K562 (cell line): ENCODE measurements around the gene GLIPR1. TPM values are rescaled to one million over a fixed set of nuclear protein-coding genes. Genes with fewer than 3 reads are reported as not detected.

Experiments
- ATAC-seq: fragments of 200-7000 bp; cut with Tn5 transposase; 3 replicates; pipeline ENCODE4 v1.9.1; 2020; ENCODE audit warnings: moderate library complexity
- Bru-seq: library from RNA; stranded (reverse); fragments of 400-500 nt; gene quantifications from one replicate; lab custom pipeline; 2021; lab: Mats Ljungman, UMichigan
- BruChase-seq, 2 experiments: library from RNA; stranded (reverse); fragments of 400-500 nt; gene quantifications; one replicate each; lab custom pipeline; 2021; lab: Mats Ljungman, UMichigan
- BruUV-seq: library from RNA; stranded (reverse); fragments of 400-500 nt; replicated peaks from 2 replicates; lab custom pipeline; 2021; lab: Mats Ljungman, UMichigan
- CTCF ChIA-PET: fragments of 300-600 bp; formaldehyde crosslinking; extraction: SDS; loops from one replicate; lab custom pipeline; 2021; ENCODE audit warnings: low intra/inter-chr PET ratio; lab: Yijun Ruan, JAX
- POLR2A ChIA-PET: fragments of 300-600, 350-650 bp; sonication (Branson Sonifier 250); formaldehyde crosslinking; extraction: SDS; loops from one replicate; lab custom pipeline; 2021; ENCODE audit warnings: antibody characterized with exemption, inconsistent platforms; lab: Yijun Ruan, JAX
- DNase-seq, 4 experiments: peaks; one replicate each; pipeline versions ENCODE4 v3.0.0 to v3.0.0-alpha.2; 2011 to 2018; ENCODE audit warnings: low spot score in 3 of 4, mixed read lengths in 3 of 4; ENCODE audit errors: extremely low read depth in 1 of 4
- FAIRE-seq: peaks from 2 replicates; lab custom pipeline; 2011; peaks lifted over from hg19 to GRCh38; lab: Jason Lieb, UNC
- H2AFZ ChIP-seq: 2 replicates; pipeline ENCODE4 v1.6.0; 2011; ENCODE audit warnings: low read depth, low read length, control low read depth, inconsistent platforms
- H3K27ac ChIP-seq: fragments of 200-600 bp; 3 replicates; pipeline ENCODE4 v1.8.0; 2011; ENCODE audit warnings: low read depth, mild to moderate bottlenecking, control low read depth, inconsistent platforms, low read length, moderate library complexity, mixed read lengths; ENCODE audit errors: extremely low read depth
- H3K27me3 ChIP-seq, 2 experiments: fragments of 300-600 bp in 1 of 2; 2 replicates in 1 of 2; 3 replicates in 1 of 2; pipeline versions ENCODE4 v1.6.0 to v1.8.0; 2011; ENCODE audit warnings: inconsistent platforms in 2 of 2, low read length in 2 of 2, mild to moderate bottlenecking in 1 of 2, mixed read lengths in 1 of 2, moderate library complexity in 1 of 2; ENCODE audit not compliant: control insufficient read depth in 2 of 2, insufficient read depth in 2 of 2
- H3K36me3 ChIP-seq: fragments of 300-600 bp; 3 replicates; pipeline ENCODE4 v1.8.0; 2011; ENCODE audit warnings: mild to moderate bottlenecking, low read length, inconsistent platforms; ENCODE audit not compliant: control insufficient read depth, insufficient read depth
- H3K4me1 ChIP-seq, 2 experiments: fragments of 200-600 bp in 1 of 2; replicated peaks in 1 of 2; 2 replicates in 1 of 2; 3 replicates in 1 of 2; pipeline versions ENCODE4 v1.5.1 to v1.8.0; 2011; ENCODE audit warnings: inconsistent platforms in 2 of 2, low read length in 2 of 2, mild to moderate bottlenecking in 1 of 2, mixed read lengths in 1 of 2, moderate library complexity in 1 of 2; ENCODE audit not compliant: control insufficient read depth in 2 of 2, insufficient read depth in 2 of 2
- H3K4me2 ChIP-seq: 2 replicates; pipeline ENCODE4 v1.6.1; 2011; ENCODE audit warnings: low read length, control low read depth, inconsistent platforms, mixed read lengths; ENCODE audit not compliant: insufficient read depth
- H3K4me3 ChIP-seq: fragments of 200-600 bp; sonication (generic), shearing (Covaris generic); 2 replicates; pipeline ENCODE4 v1.5.1; 2016; ENCODE audit warnings: control low read depth, inconsistent platforms
- H3K79me2 ChIP-seq: fragments of 200-600 bp; 3 replicates; pipeline ENCODE4 v1.8.0; 2011; ENCODE audit warnings: low read length, inconsistent platforms; ENCODE audit not compliant: control insufficient read depth, insufficient read depth
- H3K9ac ChIP-seq, 2 experiments: 2 replicates each; pipeline versions ENCODE4 v1.6.0 to v1.6.1; 2011; ENCODE audit warnings: low read depth in 2 of 2, low read length in 2 of 2, control low read depth in 1 of 2, inconsistent platforms in 1 of 2, mild to moderate bottlenecking in 1 of 2, mixed read lengths in 1 of 2; ENCODE audit not compliant: insufficient read depth in 1 of 2
- H3K9me1 ChIP-seq: one replicate; pipeline ENCODE4 v1.6.0; 2011; ENCODE audit warnings: inconsistent platforms, mild to moderate bottlenecking, low read length, moderate library complexity; ENCODE audit not compliant: control insufficient read depth, insufficient read depth
- H3K9me3 ChIP-seq: replicated peaks from 2 replicates; pipeline ENCODE4 v1.5.1; 2011; ENCODE audit warnings: low read depth, low read length, inconsistent platforms; ENCODE audit not compliant: control insufficient read depth, insufficient read depth
- H4K20me1 ChIP-seq: replicated peaks from 2 replicates; pipeline ENCODE4 v1.6.1; 2011; ENCODE audit warnings: low read length, inconsistent platforms, mixed read lengths; ENCODE audit not compliant: control insufficient read depth, insufficient read depth
- ATF7 ChIP-seq: fragments of 450-650 bp; IDR thresholded peaks from 2 replicates; pipeline ENCODE4 v1.7.1; 2014; ENCODE audit warnings: mild to moderate bottlenecking, moderate library complexity
- BACH1 ChIP-seq: fragments of 200-800 bp; sonication (Bioruptor generic); IDR thresholded peaks from 2 replicates; pipeline ENCODE4 v1.6.1; 2016; ENCODE audit warnings: missing genetic modification characterization, missing compliant biosample characterization
- CEBPG ChIP-seq, 3 experiments: fragments of 200-800 bp in 1 of 3; sonication (Bioruptor generic) in 1 of 3; sonication (generic) in 1 of 3; formaldehyde crosslinking in 1 of 3; IDR thresholded peaks in 2 of 3; conservative IDR thresholded peaks in 1 of 3; 2 replicates each; pipeline versions ENCODE4 v1.6.1 to v1.8.0; 2016 to 2022; ENCODE audit warnings: missing compliant biosample characterization in 2 of 3, missing genetic modification characterization in 2 of 3, mild to moderate bottlenecking in 1 of 3, missing genetic modification reagents in 1 of 3
- CTBP1 ChIP-seq: fragments of 450-650 bp; IDR thresholded peaks from 2 replicates; pipeline ENCODE4 v1.6.1; 2016; ENCODE audit warnings: borderline replicate concordance
- MECOM ChIP-seq: fragments of 250-450 bp; sonication (Bioruptor Pico); IDR thresholded peaks from 2 replicates; pipeline ENCODE4 v1.8.0; 2022; ENCODE audit warnings: inconsistent platforms
- MYNN ChIP-seq, 2 experiments: sonication (generic); formaldehyde crosslinking in 1 of 2; IDR thresholded peaks; 2 replicates each; pipeline versions ENCODE4 v1.5.0 to v1.6.1; 2016 to 2020; ENCODE audit warnings: antibody characterized with exemption in 1 of 2, missing genetic modification reagents in 1 of 2
- PHF8 ChIP-seq: fragments of 200-600 bp; sonication (generic); IDR thresholded peaks from 2 replicates; pipeline ENCODE4 v1.6.1; 2012; ENCODE audit warnings: mixed run types, mild to moderate bottlenecking, inconsistent platforms, low read length, moderate library complexity, borderline replicate concordance
- POLR2H ChIP-seq: IDR thresholded peaks from 2 replicates; pipeline ENCODE4 v1.6.1; 2016; ENCODE audit warnings: missing genetic modification characterization, low read depth, mild to moderate bottlenecking, control low read depth, missing compliant biosample characterization, moderate library complexity
- RHOXF2B ChIP-seq: fragments of 250-450 bp; sonication (Bioruptor Pico); conservative IDR thresholded peaks from 2 replicates; pipeline ENCODE4 v1.5.1; 2021
- SRF ChIP-seq, 2 experiments: fragments of 250-450, 450-650 bp in 1 of 2; sonication (Bioruptor Pico) in 1 of 2; sonication (generic) in 1 of 2; formaldehyde crosslinking; IDR thresholded peaks; 2 replicates each; pipeline versions ENCODE4 v1.5.0 to v1.5.1; 2020 to 2022; ENCODE audit warnings: mild to moderate bottlenecking in 1 of 2, missing genetic modification reagents in 1 of 2
- ZNF24 ChIP-seq: fragments of 450-650 bp; IDR thresholded peaks from 2 replicates; pipeline ENCODE4 v1.6.1; 2016
- ZNF311 ChIP-seq: fragments of 250-450 bp; sonication (Bioruptor Pico); IDR thresholded peaks from 2 replicates; pipeline ENCODE4 v1.4.0; 2020; ENCODE audit warnings: mild to moderate bottlenecking, moderate library complexity
- WGBS: fragments of 100-300 bp; shearing (Covaris generic); methylation state at CpG from one replicate; pipeline ENCODE4 v1.1.6; 2016; ENCODE audit warnings: low coverage, mixed read lengths; ENCODE audit not compliant: insufficient coverage; ENCODE audit errors: missing lambda C conversion rate; 5-methylcytosine and 5-hydroxymethylcytosine counted together
- in situ Hi-C: fragments of 300-500 bp; cut with MboI; formaldehyde crosslinking; loops from 4 replicates; pipeline ENCODE4 v1.15.0; 2018; ENCODE audit warnings: inconsistent platforms, mixed read lengths
- intact Hi-C: fragments of 100-400 bp; cut with micrococcal nuclease; formaldehyde crosslinking; loops from 2 replicates; pipeline ENCODE4 v1.14.2; 2022
- long read RNA-seq, 3 experiments: library from polyadenylated mRNA in 2 of 3; library from RNA in 1 of 3; unstranded in 2 of 3; stranded (forward) in 1 of 3; transcript quantifications; one replicate each; pipeline ENCODE4 v2.0.0, GENCODE V29; 2019 to 2022
- polyA minus RNA-seq, 3 experiments: library from RNA; depleted of rRNA, polyadenylated mRNA; stranded (reverse); fragments of >200 nt; gene quantifications; 2 replicates each; pipeline ENCODE4 v1.2.3, GENCODE V29; 2011
- polyA plus RNA-seq, 8 experiments: library from polyadenylated mRNA; depleted of rRNA in 4 of 8; stranded (reverse) in 5 of 8; unstranded in 3 of 8; fragments of >200 nt; fragmentation: Nextera tagmentation in 2 of 8; fragmentation: Illumina TruSeq in 1 of 8; extraction: Ambion mirVana in 2 of 8; extraction: Trizol in 1 of 8; gene quantifications; 2 replicates each; pipeline versions ENCODE4 v1.2.1 to v1.2.3, GENCODE V29; 2011 to 2014; ENCODE audit warnings: inconsistent platforms in 1 of 8, missing spikeins in 1 of 8
- total RNA-seq, 7 experiments: library from RNA; depleted of rRNA in 6 of 7; stranded (reverse); fragments of >200 nt in 6 of 7; fragmentation: Illumina TruSeq in 2 of 7; extraction: Trizol in 2 of 7; gene quantifications; 2 replicates each; pipeline versions ENCODE4 v1.2.1 to v1.2.3, GENCODE V29; 2011 to 2021; ENCODE audit warnings: low replicate concordance in 1 of 7
- TF ChIP-seq, protein P1 (sequence below): sonication (generic); formaldehyde crosslinking; IDR thresholded peaks from 2 replicates; pipeline ENCODE4 v1.8.0; 2022; ENCODE audit warnings: mild to moderate bottlenecking, missing genetic modification reagents
- TF ChIP-seq, protein P2 (sequence below), 2 experiments: fragments of 450-650 bp in 1 of 2; sonication (generic) in 1 of 2; formaldehyde crosslinking in 1 of 2; IDR thresholded peaks in 1 of 2; conservative IDR thresholded peaks in 1 of 2; 2 replicates each; pipeline versions ENCODE4 v1.6.1 to v1.8.1; 2016 to 2023; ENCODE audit warnings: mild to moderate bottlenecking in 2 of 2, moderate library complexity in 2 of 2, inconsistent platforms in 1 of 2, missing genetic modification reagents in 1 of 2

GLIPR1 gene
- total RNA-seq (2011; cell fraction: chromatin; rRNA removed; ENCODE audit: low replicate concordance): 0.23 and 0.39 TPM in 2 replicates
- total RNA-seq (2011; cell fraction: nucleolus; rRNA removed): 0.33 TPM in 1 of 2 replicates, not detected in the other
- total RNA-seq (2011; cell fraction: nucleoplasm; rRNA removed): 0.15 and 0.37 TPM in 2 replicates
- total RNA-seq (2014; rRNA removed): 0.29 and 0.45 TPM in 2 replicates
- total RNA-seq (2014; rRNA removed; fragmentation: Illumina TruSeq; extraction: Trizol): 0.69 and 1.0 TPM in 2 replicates
- total RNA-seq (2015; rRNA removed; fragmentation: Illumina TruSeq; extraction: Trizol): 1.2 and 2.3 TPM in 2 replicates
- 0.98 and 1.2 TPM in 2 replicates for total RNA-seq (2021)
- 0.19 and 0.26 TPM in 2 replicates for polyA plus RNA-seq (2011; rRNA removed)
- 0.03 and 0.04 TPM in 2 replicates for polyA plus RNA-seq (2011; cell fraction: cytosol; rRNA removed)
- polyA plus RNA-seq (2011; cell fraction: nucleus; rRNA removed): 0.27 and 0.28 TPM in 2 replicates
- polyA plus RNA-seq (2012): 1.3 and 5.9 TPM in 2 replicates
- 0.69 and 1.2 TPM in 2 replicates for polyA plus RNA-seq (2014; fragmentation: Illumina TruSeq; extraction: Trizol)
- 1 to 10 TPM; 2.0 to 2.1 TPM for polyA plus RNA-seq (2014; fragmentation: Nextera tagmentation; extraction: Ambion mirVana)
- 0.34 and 0.39 TPM in 2 replicates for polyA plus RNA-seq (2014; rRNA removed)
- 0.06 and 0.18 TPM in 2 replicates for polyA minus RNA-seq (2011; rRNA and poly(A)+ RNA removed)
- not detected in 2 replicates for polyA minus RNA-seq (2011; cell fraction: cytosol; rRNA and poly(A)+ RNA removed)
- polyA minus RNA-seq (2011; cell fraction: nucleus; rRNA and poly(A)+ RNA removed): 0.22 and 0.27 TPM in 2 replicates
- Bru-seq, nascent RNA: percentile 34 among the genes with signal in this experiment
- BruChase-seq, experiment 1, labeled RNA remaining after a 2-hour chase: percentile 31 among the genes with signal in this experiment
- BruChase-seq, experiment 2, labeled RNA remaining after a 6-hour chase: percentile 24 among the genes with signal in this experiment
- long read RNA-seq, experiment 1, full-length matches to known transcripts: 2 of 18 reads
- long read RNA-seq, experiment 1, partial matches to known transcripts: 0 of 18 reads
- long read RNA-seq, experiment 1, other reads (novel, unspliced or antisense): 16 of 18 reads
- long read RNA-seq, experiment 2, partial matches to known transcripts: 0 of 1 reads
- long read RNA-seq, experiment 2, other reads (novel, unspliced or antisense): 1 of 1 reads
- long read RNA-seq, experiment 3, full-length matches to known transcripts: 1 of 1 reads
- long read RNA-seq, experiment 3, partial matches to known transcripts: 0 of 1 reads
- long read RNA-seq, experiment 3, other reads (novel, unspliced or antisense): 0 of 1 reads

DNA sequence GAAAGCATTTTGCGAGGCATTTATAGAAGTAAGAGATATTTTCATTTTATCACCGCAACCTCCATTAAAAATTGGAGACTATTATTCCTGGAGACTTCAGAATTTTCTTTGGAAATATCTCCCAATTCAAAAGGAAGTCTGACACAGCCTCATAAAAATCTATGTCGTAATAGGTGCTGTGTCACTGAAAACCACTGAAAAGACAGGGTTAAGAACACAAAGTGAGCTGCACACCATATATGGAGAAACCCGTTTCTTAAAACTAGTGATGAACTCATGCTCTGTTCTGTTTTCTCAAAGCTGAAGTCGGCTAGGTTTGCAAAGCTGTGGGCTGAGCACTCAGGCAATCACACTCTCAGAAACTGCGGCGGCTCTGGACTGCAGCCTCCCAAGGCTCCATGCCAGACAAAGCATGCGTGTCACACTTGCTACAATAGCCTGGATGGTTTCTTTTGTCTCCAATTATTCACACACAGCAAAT, at the start of gene GLIPR1:
Gene GLIPR1, plus strand, starts transcription at position 287 of the 481 bp plus-strand sequence. Its CDS starts 126 bp downstream, at position 413.
- ATAC-seq (peak; percentile 73), DNase-seq (peak in 2 of 4 experiments; percentile 13 to 24), FAIRE-seq (no peak)
- H4K20me1 ChIP-seq: no peaks in the 10 kb centered on the region
- no peak within 1 kb of the TSS for H3K4me3 ChIP-seq
- H3K36me3 ChIP-seq: no peaks in the 10 kb centered on the region
- no TSS peak for BruUV-seq
- no peaks in the 10 kb centered on the region for H3K79me2 ChIP-seq
- CTCF ChIA-PET: no interaction called here
- no peaks in the 10 kb centered on the region for H3K27me3 ChIP-seq
- WGBS: 31% methylated on average over 8 of the region's 8 CpGs
- peak within 1 kb of the TSS; percentile 80 for H2AFZ ChIP-seq
- H3K4me1 ChIP-seq: peaks cover 0 to 6% of the 10 kb centered on the region in 2 experiments; a peak in 4 of 5 replicates
- H3K9ac ChIP-seq: peak within 1 kb of the TSS in 1 of 2 experiments; percentile 37; a peak in 2 of 4 replicates
- H3K9me3 ChIP-seq: no peaks in the 10 kb centered on the region
- H3K27ac ChIP-seq: peak within 1 kb of the TSS; percentile 61; the same call in 2 of the 3 replicates
- peak within 1 kb of the TSS; percentile 59 for H3K4me2 ChIP-seq
- in situ Hi-C loops: loop anchor here (10.0 kb wide), 1 partner anchor 146 kb away; the partner anchor contains the start of genes CAPS2 and GLIPR1L1
- POLR2A ChIA-PET: interaction anchor here (0.6 kb wide), 1 partner anchor 1479 kb away, joined by 3 read pairs; no protein-coding TSS in a partner anchor
- intact Hi-C loops: loop anchor here (5.0 to 10.0 kb wide), 3 partner anchors 148 to 974 kb away; partner anchors contain the start of genes BBS10, CAPS2 and GLIPR1L1
- no peaks in the 10 kb centered on the region for H3K9me1 ChIP-seq
- TF ChIP-seq MECOM (CRISPR knock-in tag): no peak
- TF ChIP-seq ZNF24: no peak
- TF ChIP-seq CTBP1: no peak
- 0 out of 2 replicates have a peak, but pooled peaks have one; percentile 32 for TF ChIP-seq ATF7
- TF ChIP-seq RHOXF2B: no peak
- peak; percentile 49; the same call in 1 of the 2 replicates for TF ChIP-seq POLR2H
- TF ChIP-seq BACH1: peak; percentile 59; the same call in 1 of the 2 replicates
- TF ChIP-seq, protein P1, sequence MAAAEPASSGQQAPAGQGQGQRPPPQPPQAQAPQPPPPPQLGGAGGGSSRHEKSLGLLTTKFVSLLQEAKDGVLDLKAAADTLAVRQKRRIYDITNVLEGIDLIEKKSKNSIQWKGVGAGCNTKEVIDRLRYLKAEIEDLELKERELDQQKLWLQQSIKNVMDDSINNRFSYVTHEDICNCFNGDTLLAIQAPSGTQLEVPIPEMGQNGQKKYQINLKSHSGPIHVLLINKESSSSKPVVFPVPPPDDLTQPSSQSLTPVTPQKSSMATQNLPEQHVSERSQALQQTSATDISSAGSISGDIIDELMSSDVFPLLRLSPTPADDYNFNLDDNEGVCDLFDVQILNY (CRISPR knock-in tag): no peak
- no peak for TF ChIP-seq CEBPG (CRISPR knock-in tag; IDR thresholded peaks at IDR 0.05)
- peak; percentile 69 to 87 for TF ChIP-seq CEBPG (tag; conservative IDR thresholded peaks at IDR 0.05 in 1 of 2, IDR thresholded peaks at IDR 0.05 in 1 of 2)
- no peak for TF ChIP-seq ZNF311 (CRISPR knock-in tag)
- TF ChIP-seq PHF8: peak; percentile 30; the same call in 1 of the 2 replicates
- TF ChIP-seq SRF (CRISPR knock-in tag; IDR thresholded peaks at IDR 0.05): peak in 1 of 2 experiments; percentile 79; a peak in 1 of 4 replicates
- TF ChIP-seq, protein P2, sequence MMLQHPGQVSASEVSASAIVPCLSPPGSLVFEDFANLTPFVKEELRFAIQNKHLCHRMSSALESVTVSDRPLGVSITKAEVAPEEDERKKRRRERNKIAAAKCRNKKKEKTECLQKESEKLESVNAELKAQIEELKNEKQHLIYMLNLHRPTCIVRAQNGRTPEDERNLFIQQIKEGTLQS (IDR thresholded peaks at IDR 0.05): peak; percentile 30; the same call in 1 of the 2 replicates
- TF ChIP-seq, protein P2 (CRISPR knock-in tag; conservative IDR thresholded peaks at IDR 0.05): no peak
- TF ChIP-seq MYNN (IDR thresholded peaks at IDR 0.05): no peak
- TF ChIP-seq MYNN (CRISPR knock-in tag; IDR thresholded peaks at IDR 0.05): no peak
